Stomach (tissue), 9 donors: ENCODE results near the gene ETS2. TPM values are rescaled to one million over a fixed set of nuclear protein-coding genes. Genes with fewer than 3 reads are reported as not detected.

Experiments
- DNase-seq, 2 donors: peaks; one replicate each; pipeline versions ENCODE4 v3.0.0 to v3.0.0-alpha.2; 2013 to 2019
- H3K27ac ChIP-seq, 5 donors: fragments of 200-600 bp in 4 of 5; sonication (generic) in 4 of 5; one replicate each; pipeline ENCODE4 v1.5.1; 2013 to 2019; ENCODE audit warnings: mild to moderate bottlenecking in 1 of 5, moderate library complexity in 1 of 5
- H3K27me3 ChIP-seq, 3 donors: fragments of 200-600 bp; sonication (generic); one replicate each; pipeline ENCODE4 v1.5.1; 2017 to 2019; ENCODE audit warnings: mixed run types in 1 of 3
- H3K36me3 ChIP-seq, 4 donors: fragments of 200-600 bp; sonication (generic); 1 replicate in 3 of 4; 2 replicates in 1 of 4; pipeline ENCODE4 v1.5.1; 2016 to 2019
- H3K4me1 ChIP-seq, 4 donors: fragments of 200-600 bp; sonication (generic); one replicate each; pipeline ENCODE4 v1.5.1; 2016 to 2019
- H3K4me3 ChIP-seq, 4 donors: fragments of 200-600 bp; sonication (generic) in 3 of 4; one replicate each; pipeline ENCODE4 v1.5.1; 2016 to 2019; ENCODE audit warnings: mild to moderate bottlenecking in 1 of 4
- H3K9me3 ChIP-seq, 4 donors: fragments of 200-600 bp; sonication (generic); one replicate each; pipeline ENCODE4 v1.5.1; 2016 to 2019
- EP300 ChIP-seq: sonication (generic); formaldehyde crosslinking; IDR thresholded peaks from one replicate; pipeline ENCODE4 v1.6.1; 2017; ENCODE audit warnings: antibody characterized with exemption
- POLR2A ChIP-seq, 4 donors: fragments of 450-650 bp; IDR thresholded peaks; one replicate each; pipeline ENCODE4 v1.6.1; 2016; ENCODE audit warnings: antibody characterized with exemption in 4 of 4, control low read depth in 2 of 4, mild to moderate bottlenecking in 1 of 4, moderate library complexity in 1 of 4
- POLR2AphosphoS5 ChIP-seq, 3 donors: sonication (generic); formaldehyde crosslinking; IDR thresholded peaks; one replicate each; pipeline ENCODE4 v1.6.1; 2016; ENCODE audit warnings: antibody characterized with exemption in 3 of 3
- WGBS, 5 donors: extraction: QIAGEN DNeasy Blood & Tissue Kit in 3 of 5; methylation state at CpG; one replicate each; pipeline versions ENCODE4 v1.1.5 to v1.1.7; 2013 to 2018; 5-methylcytosine and 5-hydroxymethylcytosine counted together
- intact Hi-C: fragments of 100-400 bp; cut with DNase I; formaldehyde crosslinking; loops from one replicate; pipeline ENCODE4 v1.15.1; 2023; ENCODE audit warnings: low total_unique reads
- polyA plus RNA-seq, 3 donors: library from polyadenylated mRNA; stranded (reverse); fragments of 200-250 nt; gene quantifications; one replicate each; pipeline ENCODE4 v1.2.3, GENCODE V29; 2013
- total RNA-seq, 5 donors: library from RNA; depleted of rRNA; stranded (reverse); fragments of >200 nt; gene quantifications; one replicate each; pipeline versions ENCODE4 v1.1.0 to v1.2.3, GENCODE V29; 2014 to 2016
- TF ChIP-seq, protein P1 (sequence below), 7 experiments: fragments of 450-650 bp in 4 of 7; fragments of 200-600 bp in 3 of 7; sonication (generic) in 3 of 7; IDR thresholded peaks; one replicate each; pipeline ENCODE4 v1.5.1; 2016 to 2019; ENCODE audit warnings: antibody characterized with exemption in 7 of 7, control low read depth in 2 of 7, mild to moderate bottlenecking in 1 of 7
- donor health status: healthy with polysubstance abuse.
- donor health status: Bipolar disorder and iron deficiency.
- donor health status: healthy.

The ETS2 gene
- total and polyA plus RNA-seq, 8 donors, result 33.8 to 80.0 (median 50.6) TPM

DNA sequence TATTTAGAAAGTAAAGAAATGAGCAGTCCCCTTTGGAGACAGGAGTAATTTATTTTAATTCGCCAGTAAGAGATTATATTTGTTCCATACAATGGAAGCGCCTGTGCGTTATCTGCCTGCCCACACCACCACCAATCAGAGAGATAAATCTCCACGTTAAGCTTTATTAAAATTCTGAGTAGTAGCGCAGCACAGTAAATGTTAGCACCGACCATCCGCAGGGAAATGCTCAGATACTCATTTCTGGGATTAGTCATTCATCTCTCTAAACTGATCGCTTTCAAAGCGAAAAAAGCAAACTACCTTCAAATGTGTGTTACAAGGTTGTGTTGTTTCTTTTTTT, 1.2 kb downstream of the ETS2 start:
- TF ChIP-seq POLR2AphosphoS5 (IDR thresholded peaks at IDR 0.05), result peak in 2 of 3 donors; percentile 48 to 49
- TF ChIP-seq POLR2A (IDR thresholded peaks at IDR 0.05), result no peak
- 3 to 9% (median 7%) methylated on average over 9 of the region's 9 CpGs for WGBS, 5 donors
- peak overlapping the region; percentile 82 to 96 (median 89) for H3K4me3 ChIP-seq
- H3K27ac ChIP-seq, result peak overlapping the region in 4 of 5 donors; percentile 97 to 99 (median 98)
- peaks cover 15 to 80% (median 48%) of the 10 kb centered on the region in 4 donors for H3K4me1 ChIP-seq
- H3K27me3 ChIP-seq, result no peaks in the 10 kb centered on the region
- intact Hi-C loops, result no loop called here
- no peaks in the 10 kb centered on the region for H3K9me3 ChIP-seq
- no peak for DNase-seq
- peaks cover 3 to 32% (median 22%) of the 10 kb centered on the region in 4 donors for H3K36me3 ChIP-seq

DNA sequence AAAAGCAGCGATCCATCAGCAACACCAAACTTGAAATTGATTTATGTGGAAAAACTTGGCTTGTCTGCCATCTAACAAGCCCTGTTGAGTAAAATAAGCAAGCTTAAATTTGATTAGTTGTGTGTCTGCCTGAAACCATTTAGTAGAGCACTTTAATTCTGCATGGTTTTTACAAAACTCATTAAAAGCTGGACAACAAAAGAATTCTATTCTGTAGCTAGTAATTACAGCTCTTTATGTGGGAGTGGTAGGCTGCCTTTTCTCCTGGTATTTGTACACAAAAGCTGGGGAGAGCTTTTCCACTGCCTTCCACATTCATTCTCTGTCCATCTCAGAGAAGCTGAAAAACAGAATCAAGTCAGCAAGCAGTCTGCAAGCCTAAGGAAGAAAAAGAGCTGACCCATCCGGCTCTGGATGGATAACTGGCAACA, 1.7 kb downstream of the ETS2 start:
- 28 to 42% (median 35%) methylated on average over 2 of the region's 2 CpGs for WGBS, 5 donors

DNA sequence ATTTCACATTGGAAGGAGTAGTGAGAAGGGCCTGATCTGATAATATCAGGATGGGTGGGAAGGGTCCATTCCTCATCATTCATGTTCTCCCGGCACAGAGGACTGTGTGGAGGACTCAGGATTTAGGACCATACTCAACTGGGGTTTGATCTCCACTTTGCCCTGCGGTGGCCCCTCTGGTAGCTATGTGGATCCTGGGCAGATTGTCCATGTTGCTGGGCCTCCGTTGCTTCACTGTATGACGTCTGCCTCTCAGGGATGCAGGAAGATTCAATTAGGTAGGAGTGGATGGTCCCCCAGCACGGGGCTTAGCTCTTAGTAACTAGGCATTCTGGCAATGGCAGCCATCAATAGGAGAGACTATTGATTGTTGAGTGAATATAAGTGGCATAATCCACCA, 2.3 kb downstream of the ETS2 start:
- Histone ChIP-seq H3K27me3 (no peaks in the 10 kb centered on the region), H3K27ac (peak overlapping the region; percentile 39 to 99 (median 98)), H3K9me3 (no peaks in the 10 kb centered on the region), H3K4me3 (peak overlapping the region; percentile 82 to 96 (median 89)), H3K36me3 (peaks cover 7 to 43% (median 33%) of the 10 kb centered on the region in 4 donors), H3K4me1 (peaks cover 24 to 83% (median 55%) of the 10 kb centered on the region in 4 donors)
- WGBS, 5 donors, result 53 to 74% (median 65%) methylated on average over 5 of the region's 5 CpGs
- no peak for TF ChIP-seq EP300
- TF ChIP-seq POLR2AphosphoS5 (IDR thresholded peaks at IDR 0.05), result peak in 1 of 3 donors; percentile 10
- TF ChIP-seq, protein P1, sequence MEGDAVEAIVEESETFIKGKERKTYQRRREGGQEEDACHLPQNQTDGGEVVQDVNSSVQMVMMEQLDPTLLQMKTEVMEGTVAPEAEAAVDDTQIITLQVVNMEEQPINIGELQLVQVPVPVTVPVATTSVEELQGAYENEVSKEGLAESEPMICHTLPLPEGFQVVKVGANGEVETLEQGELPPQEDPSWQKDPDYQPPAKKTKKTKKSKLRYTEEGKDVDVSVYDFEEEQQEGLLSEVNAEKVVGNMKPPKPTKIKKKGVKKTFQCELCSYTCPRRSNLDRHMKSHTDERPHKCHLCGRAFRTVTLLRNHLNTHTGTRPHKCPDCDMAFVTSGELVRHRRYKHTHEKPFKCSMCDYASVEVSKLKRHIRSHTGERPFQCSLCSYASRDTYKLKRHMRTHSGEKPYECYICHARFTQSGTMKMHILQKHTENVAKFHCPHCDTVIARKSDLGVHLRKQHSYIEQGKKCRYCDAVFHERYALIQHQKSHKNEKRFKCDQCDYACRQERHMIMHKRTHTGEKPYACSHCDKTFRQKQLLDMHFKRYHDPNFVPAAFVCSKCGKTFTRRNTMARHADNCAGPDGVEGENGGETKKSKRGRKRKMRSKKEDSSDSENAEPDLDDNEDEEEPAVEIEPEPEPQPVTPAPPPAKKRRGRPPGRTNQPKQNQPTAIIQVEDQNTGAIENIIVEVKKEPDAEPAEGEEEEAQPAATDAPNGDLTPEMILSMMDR (IDR thresholded peaks at IDR 0.05), result no peak
- no peak for TF ChIP-seq POLR2A (IDR thresholded peaks at IDR 0.05)
- DNase-seq, result no peak
- intact Hi-C loops, result no loop called here

More for the DNA sequence above, 1.7 kb downstream of the ETS2 start:
- Histone ChIP-seq H3K9me3 (no peaks in the 10 kb centered on the region), H3K27me3 (no peaks in the 10 kb centered on the region), H3K36me3 (peaks cover 5 to 37% (median 27%) of the 10 kb centered on the region in 4 donors), H3K4me1 (peaks cover 19 to 83% (median 50%) of the 10 kb centered on the region in 4 donors), H3K27ac (peak overlapping the region; percentile 39 to 99 (median 98)), H3K4me3 (peak overlapping the region; percentile 82 to 96 (median 89))
- no peak for DNase-seq
- TF ChIP-seq POLR2A (IDR thresholded peaks at IDR 0.05) (no peak), EP300 (no peak), POLR2AphosphoS5 (IDR thresholded peaks at IDR 0.05) (no peak)
- TF ChIP-seq, protein P1 (IDR thresholded peaks at IDR 0.05), result no peak
- intact Hi-C loops, result no loop called here

DNA sequence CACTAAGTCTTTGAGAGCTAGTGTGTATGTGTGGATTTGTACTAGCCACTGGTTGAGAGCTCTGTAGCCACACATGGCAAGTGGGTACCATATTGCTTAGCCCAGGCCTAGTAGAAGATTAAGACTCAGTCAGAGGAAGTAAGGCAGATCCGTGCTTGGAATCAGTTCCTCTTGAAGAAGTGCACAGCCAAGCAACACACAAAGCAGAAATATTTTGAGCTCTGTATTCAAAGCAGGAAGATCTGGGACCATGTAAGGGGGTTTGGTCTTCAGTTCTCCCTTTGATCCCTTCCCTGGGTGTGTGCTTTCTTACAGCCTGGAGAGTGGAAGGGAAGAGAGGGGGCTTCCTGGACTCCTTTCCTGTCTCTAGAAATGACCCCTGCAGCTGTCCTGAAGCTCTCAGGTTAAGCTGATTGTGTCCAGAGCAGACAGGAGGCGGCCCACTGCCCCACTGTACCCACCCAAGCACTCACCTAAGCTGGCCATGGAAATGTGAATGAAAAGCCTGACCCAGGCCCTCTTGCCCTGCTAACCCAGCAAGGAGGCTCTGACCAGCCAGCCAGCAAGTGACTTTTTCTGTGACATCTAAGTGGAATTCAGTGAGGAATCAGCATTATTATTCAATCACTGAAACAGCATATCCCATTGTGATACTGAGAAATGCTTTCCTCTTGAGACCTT, 3.6 kb downstream of the ETS2 start:
- H3K4me1 ChIP-seq, result peaks cover 27 to 82% (median 53%) of the 10 kb centered on the region in 4 donors
- TF ChIP-seq POLR2AphosphoS5 (IDR thresholded peaks at IDR 0.05), result peak in 2 of 3 donors; percentile 19 to 46
- no peak for TF ChIP-seq EP300
- no peak for TF ChIP-seq POLR2A (IDR thresholded peaks at IDR 0.05)
- TF ChIP-seq, protein P1 (IDR thresholded peaks at IDR 0.05), result no peak
- H3K36me3 ChIP-seq, result peaks cover 20 to 56% (median 46%) of the 10 kb centered on the region in 4 donors
- H3K9me3 ChIP-seq, result no peaks in the 10 kb centered on the region
- H3K27ac ChIP-seq, result peak overlapping the region; percentile 41 to 99 (median 98)
- WGBS, 5 donors, result 57 to 79% (median 68%) methylated on average over 2 of the region's 2 CpGs
- no peak for DNase-seq
- intact Hi-C loops, result no loop called here
- no peaks in the 10 kb centered on the region for H3K27me3 ChIP-seq
- H3K4me3 ChIP-seq, result peak overlapping the region; percentile 82 to 96 (median 89)
